H1 (cell line): Measurements from ENCODE around the gene CDKN2A. TPM values are rescaled to one million over a fixed set of nuclear protein-coding genes. Genes with fewer than 3 reads are reported as not detected.

Experiments
- CTCF ChIA-PET: fragments of 300-600 bp; sonication (Branson Sonifier 250); formaldehyde crosslinking; loops from one replicate; lab custom pipeline; 2021; ENCODE audit not compliant: partially characterized antibody; lab: Charles Lee
- POLR2A ChIA-PET: fragments of 300-600 bp; sonication (Branson Sonifier 250); formaldehyde crosslinking; loops from one replicate; lab custom pipeline; 2021; ENCODE audit warnings: inconsistent platforms; ENCODE audit not compliant: partially characterized antibody; lab: Charles Lee
- DNase-seq, 2 experiments: peaks; one replicate each; pipeline versions ENCODE4 v3.0.0 to v3.0.0-alpha.2; 2010 to 2022; ENCODE audit warnings: low spot score in 2 of 2, low read depth in 1 of 2, mixed read lengths in 1 of 2
- FAIRE-seq: peaks from 2 replicates; lab custom pipeline; 2011; peaks lifted over from hg19 to GRCh38; lab: Jason Lieb, UNC
- H2AFZ ChIP-seq: 2 replicates; pipeline ENCODE4 v1.8.1; 2012; ENCODE audit warnings: low read length, inconsistent platforms
- H2AK5ac ChIP-seq: 2 replicates; pipeline ENCODE4 v1.6.1; 2013; ENCODE audit warnings: low read depth, low read length
- H2BK120ac ChIP-seq: replicated peaks from 2 replicates; pipeline ENCODE3; 2013; ENCODE audit warnings: low read depth, low read length, inconsistent platforms
- H2BK12ac ChIP-seq: 2 replicates; pipeline ENCODE4 v1.6.1; 2013; ENCODE audit warnings: low read depth, low read length
- H2BK15ac ChIP-seq: 2 replicates; pipeline ENCODE4 v1.6.1; 2013; ENCODE audit warnings: low read length
- H2BK20ac ChIP-seq: 2 replicates; pipeline ENCODE4 v1.6.1; 2013; ENCODE audit warnings: low read length
- H2BK5ac ChIP-seq: 2 replicates; pipeline ENCODE4 v1.6.1; 2013; ENCODE audit warnings: low read depth, low read length
- H3K14ac ChIP-seq: 2 replicates; pipeline ENCODE4 v1.6.1; 2013; ENCODE audit warnings: inconsistent platforms; ENCODE audit not compliant: insufficient read length
- H3K18ac ChIP-seq: 2 replicates; pipeline ENCODE4 v1.6.1; 2013; ENCODE audit warnings: low read length; ENCODE audit errors: extremely low read depth
- H3K23ac ChIP-seq: 2 replicates; pipeline ENCODE4 v1.6.1; 2013; ENCODE audit warnings: inconsistent platforms; ENCODE audit not compliant: insufficient read length
- H3K23me2 ChIP-seq: 2 replicates; pipeline ENCODE4 v1.6.1; 2013; ENCODE audit warnings: low read depth, low read length
- H3K27ac ChIP-seq: 2 replicates; pipeline ENCODE4 v1.6.1; 2011; ENCODE audit warnings: low read depth, low read length, inconsistent platforms
- H3K27me3 ChIP-seq, 4 experiments: replicated peaks in 1 of 4; 1 replicate in 1 of 4; 2 replicates in 3 of 4; pipeline versions ENCODE4 v1.6.1 to v1.8.1; 2011 to 2013; ENCODE audit warnings: low read length in 3 of 4, mild to moderate bottlenecking in 3 of 4, inconsistent platforms in 2 of 4, mixed read lengths in 2 of 4, moderate library complexity in 1 of 4; ENCODE audit not compliant: control insufficient read depth in 3 of 4, insufficient read depth in 3 of 4; ENCODE audit errors: extremely low read depth in 1 of 4
- H3K36me3 ChIP-seq, 4 experiments: 2 replicates each; pipeline versions ENCODE4 v1.6.1 to v1.8.1; 2011 to 2013; ENCODE audit warnings: mild to moderate bottlenecking in 4 of 4, low read length in 3 of 4, moderate library complexity in 2 of 4, control low read depth in 1 of 4, inconsistent platforms in 1 of 4; ENCODE audit not compliant: insufficient read depth in 4 of 4, control insufficient read depth in 2 of 4
- H3K4ac ChIP-seq: replicated peaks from 2 replicates; pipeline ENCODE3; 2013; ENCODE audit warnings: low read length, low read depth, mixed read lengths, inconsistent platforms; ENCODE audit not compliant: insufficient read length
- H3K4me1 ChIP-seq, 4 experiments: replicated peaks in 1 of 4; 1 replicate in 1 of 4; 2 replicates in 3 of 4; pipeline versions ENCODE4 v1.6.1 to v1.8.1; 2011 to 2013; ENCODE audit warnings: low read length in 3 of 4, inconsistent platforms in 2 of 4, mixed read lengths in 1 of 4; ENCODE audit not compliant: insufficient read depth in 4 of 4, control insufficient read depth in 3 of 4
- H3K4me2 ChIP-seq, 2 experiments: 2 replicates each; pipeline versions ENCODE4 v1.6.1 to v1.8.1; 2011 to 2013; ENCODE audit warnings: low read depth in 2 of 2, low read length in 2 of 2, control low read depth in 1 of 2, inconsistent platforms in 1 of 2, mild to moderate bottlenecking in 1 of 2; ENCODE audit not compliant: insufficient read depth in 1 of 2
- H3K4me3 ChIP-seq, 4 experiments: fragments of 200-600, 300-600 bp in 1 of 4; sonication (generic), shearing (Covaris generic), sonication (Bioruptor Twin) in 1 of 4; 2 replicates each; pipeline versions ENCODE4 v1.5.1 to v1.8.1; 2011 to 2016; ENCODE audit warnings: low read length in 4 of 4, low read depth in 3 of 4, control low read depth in 2 of 4, inconsistent platforms in 2 of 4, mild to moderate bottlenecking in 2 of 4, mixed read lengths in 1 of 4, moderate library complexity in 1 of 4; ENCODE audit not compliant: insufficient read depth in 2 of 4; ENCODE audit errors: extremely low read depth in 1 of 4
- H3K56ac ChIP-seq: replicated peaks from 2 replicates; pipeline ENCODE3; 2013; ENCODE audit warnings: low read depth, mild to moderate bottlenecking, mixed read lengths, low read length, inconsistent platforms; ENCODE audit not compliant: insufficient read length
- H3K79me1 ChIP-seq: 2 replicates; pipeline ENCODE4 v1.6.1; 2013; ENCODE audit warnings: low read depth, low read length, control low read depth
- H3K79me2 ChIP-seq, 2 experiments: 2 replicates each; pipeline versions ENCODE4 v1.6.1 to v1.8.1; 2012 to 2013; ENCODE audit warnings: low read length in 2 of 2, mild to moderate bottlenecking in 2 of 2, inconsistent platforms in 1 of 2; ENCODE audit not compliant: insufficient read depth in 2 of 2, control insufficient read depth in 1 of 2
- H3K9ac ChIP-seq, 4 experiments: replicated peaks in 1 of 4; 1 replicate in 1 of 4; 2 replicates in 3 of 4; pipeline versions ENCODE4 v1.6.1 to v1.8.1; 2011 to 2013; ENCODE audit warnings: low read depth in 3 of 4, low read length in 3 of 4, control low read depth in 2 of 4, mild to moderate bottlenecking in 2 of 4, moderate library complexity in 2 of 4, inconsistent platforms in 1 of 4; ENCODE audit errors: extremely low read depth in 1 of 4
- H3K9me3 ChIP-seq, 2 experiments: 2 replicates each; pipeline versions ENCODE4 v1.6.1 to v1.8.1; 2012 to 2013; ENCODE audit warnings: mild to moderate bottlenecking in 2 of 2, moderate library complexity in 2 of 2, control low read depth in 1 of 2, inconsistent platforms in 1 of 2, low read depth in 1 of 2, low read length in 1 of 2, mixed read lengths in 1 of 2; ENCODE audit not compliant: insufficient read depth in 2 of 2
- H4K20me1 ChIP-seq, 2 experiments: replicated peaks in 1 of 2; 2 replicates each; pipeline versions ENCODE3 to v1.8.1; 2011 to 2013; ENCODE audit warnings: inconsistent platforms in 2 of 2, low read length in 2 of 2, mild to moderate bottlenecking in 1 of 2; ENCODE audit not compliant: insufficient read depth in 2 of 2, control insufficient read depth in 1 of 2
- H4K5ac ChIP-seq: 2 replicates; pipeline ENCODE4 v1.6.1; 2013; ENCODE audit warnings: low read length, low read depth, mixed read lengths, inconsistent platforms; ENCODE audit not compliant: insufficient read length
- H4K8ac ChIP-seq: 2 replicates; pipeline ENCODE4 v1.8.0; 2013; ENCODE audit warnings: mild to moderate bottlenecking, moderate library complexity, low read length, inconsistent platforms; ENCODE audit not compliant: insufficient read depth; ENCODE audit errors: extremely low read depth
- H4K91ac ChIP-seq: replicated peaks from 2 replicates; pipeline ENCODE3; 2013; ENCODE audit warnings: low read length, mixed read lengths, inconsistent platforms; ENCODE audit not compliant: insufficient read length
- BRCA1 ChIP-seq: IDR thresholded peaks from 2 replicates; pipeline ENCODE4 v1.6.1; 2012; ENCODE audit warnings: low read depth, low read length, improper control_type of control experiment
- CBX8 ChIP-seq: fragments of 300-800, 300-1000 bp; sonication (generic); IDR thresholded peaks from 2 replicates; pipeline ENCODE4 v1.7.1; 2016; ENCODE audit warnings: low read depth, low read length, borderline replicate concordance
- EGR1 ChIP-seq: IDR thresholded peaks from 2 replicates; pipeline ENCODE4 v1.6.1; 2011; ENCODE audit warnings: low read depth, low read length, borderline replicate concordance
- RAD21 ChIP-seq, 2 experiments: IDR thresholded peaks in 1 of 2; conservative IDR thresholded peaks in 1 of 2; 2 replicates each; pipeline ENCODE4 v1.6.1; 2011; ENCODE audit warnings: low read depth in 2 of 2, low read length in 2 of 2, improper control_type of control experiment in 1 of 2, inconsistent platforms in 1 of 2, mild to moderate bottlenecking in 1 of 2, moderate library complexity in 1 of 2
- RFX5 ChIP-seq: IDR thresholded peaks from 2 replicates; pipeline ENCODE4 v1.6.1; 2011; ENCODE audit warnings: low read depth, low read length, improper control_type of control experiment, borderline replicate concordance
- SIRT6 ChIP-seq: IDR thresholded peaks from one replicate; pipeline ENCODE4 v1.7.1; 2012; ENCODE audit warnings: low read length, inconsistent platforms
- SP1 ChIP-seq: IDR thresholded peaks from 2 replicates; pipeline ENCODE4 v1.6.1; 2011; ENCODE audit warnings: low read depth, low read length
- WGBS, 2 experiments: shearing (Covaris generic) in 1 of 2; methylation state at CpG; one replicate each; pipeline versions ENCODE4 v1.1.6 to v1.1.7; 2013 to 2015; ENCODE audit warnings: low lambda C conversion rate in 2 of 2, mixed read lengths in 2 of 2, inconsistent platforms in 1 of 2, low coverage in 1 of 2, missing lambda C conversion rate in 1 of 2; ENCODE audit not compliant: insufficient replicate concordance in 2 of 2, insufficient coverage in 1 of 2, insufficient read length in 1 of 2; ENCODE audit errors: extremely low coverage in 1 of 2, missing lambda C conversion rate in 1 of 2; 5-methylcytosine and 5-hydroxymethylcytosine counted together
- polyA plus RNA-seq, 7 experiments: library from polyadenylated mRNA; depleted of rRNA in 3 of 7; stranded (reverse) in 5 of 7; unstranded in 2 of 7; fragments of >200 nt in 5 of 7; fragments of 200-250 nt in 2 of 7; gene quantifications; 1 replicate in 5 of 7; 2 replicates in 1 of 7; 4 replicates in 1 of 7; pipeline versions ENCODE4 v1.2.1 to v1.2.3, GENCODE V29; 2011 to 2013; ENCODE audit warnings: missing spikeins in 2 of 7, mixed read lengths in 2 of 7
- total RNA-seq: library from RNA; stranded (reverse); fragmentation: NEBNext Ultra II Directional; extraction: Animal tissue kit (Norgen Biotek cat#: 25700); gene quantifications from 2 replicates; pipeline ENCODE4 v1.2.1, GENCODE V29; 2021
- TF ChIP-seq, protein P1 (sequence below): IDR thresholded peaks from 2 replicates; pipeline ENCODE4 v1.6.1; 2011; ENCODE audit warnings: low read depth, mild to moderate bottlenecking, low read length; ENCODE audit not compliant: insufficient read depth
- TF ChIP-seq, protein P2 (sequence below): IDR thresholded peaks from 2 replicates; pipeline ENCODE4 v1.6.1; 2012; ENCODE audit warnings: low read length, inconsistent platforms

Gene CDKN2A
- total and polyA plus RNA-seq, 2 of the 8 experiments (the other 6 are each of a cell fraction or from before 2014, with no cell fraction given) = 0.51 to 0.73 TPM

DNA sequence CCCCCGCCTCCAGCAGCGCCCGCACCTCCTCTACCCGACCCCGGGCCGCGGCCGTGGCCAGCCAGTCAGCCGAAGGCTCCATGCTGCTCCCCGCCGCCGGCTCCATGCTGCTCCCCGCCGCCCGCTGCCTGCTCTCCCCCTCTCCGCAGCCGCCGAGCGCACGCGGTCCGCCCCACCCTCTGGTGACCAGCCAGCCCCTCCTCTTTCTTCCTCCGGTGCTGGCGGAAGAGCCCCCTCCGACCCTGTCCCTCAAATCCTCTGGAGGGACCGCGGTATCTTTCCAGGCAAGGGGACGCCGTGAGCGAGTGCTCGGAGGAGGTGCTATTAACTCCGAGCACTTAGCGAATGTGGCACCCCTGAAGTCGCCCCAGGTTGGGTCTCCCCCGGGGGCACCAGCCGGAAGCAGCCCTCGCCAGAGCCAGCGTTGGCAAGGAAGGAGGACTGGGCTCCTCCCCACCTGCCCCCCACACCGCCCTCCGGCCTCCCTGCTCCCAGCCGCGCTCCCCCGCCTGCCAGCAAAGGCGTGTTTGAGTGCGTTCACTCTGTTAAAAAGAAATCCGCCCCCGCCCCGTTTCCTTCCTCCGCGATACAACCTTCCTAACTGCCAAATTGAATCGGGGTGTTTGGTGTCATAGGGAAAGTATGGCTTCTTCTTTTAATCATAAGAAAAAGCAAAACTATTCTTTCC is 19.3 kb downstream of the CDKN2A start:
- no peak overlapping the region for H3K4ac ChIP-seq
- no peak overlapping the region for H3K23ac ChIP-seq
- peaks cover 8% of the 10 kb centered on the region; the same call in 1 of the 2 replicates for H3K23me2 ChIP-seq
- H3K9ac ChIP-seq = no peak overlapping the region
- H4K8ac ChIP-seq = no peak overlapping the region; the same call in 1 of the 2 replicates
- H3K14ac ChIP-seq = no peak overlapping the region
- no peak overlapping the region for H2AFZ ChIP-seq
- H4K5ac ChIP-seq = no peak overlapping the region
- peak overlapping the region; percentile 72 to 78 for H3K4me2 ChIP-seq
- no peaks in the 10 kb centered on the region for H3K9me3 ChIP-seq
- DNase-seq (peak; percentile 81 to 88), FAIRE-seq (no peak)
- H2BK20ac ChIP-seq = no peak overlapping the region
- H3K4me1 ChIP-seq = peaks cover 0 to 16% (median 7%) of the 10 kb centered on the region in 4 experiments; a peak in 6 of 7 replicates
- H2BK12ac ChIP-seq = no peak overlapping the region
- H2BK15ac ChIP-seq = no peak overlapping the region
- no peak overlapping the region for H3K56ac ChIP-seq
- H4K91ac ChIP-seq = no peak overlapping the region
- peaks cover 10 to 16% of the 10 kb centered on the region in 2 experiments for H4K20me1 ChIP-seq
- H3K36me3 ChIP-seq = no peaks in the 10 kb centered on the region
- POLR2A ChIA-PET = no interaction called here
- peaks cover 69 to 97% (median 85%) of the 10 kb centered on the region in 4 experiments for H3K27me3 ChIP-seq
- H3K18ac ChIP-seq = no peak overlapping the region; the same call in 1 of the 2 replicates
- H2BK120ac ChIP-seq = no peak overlapping the region
- H3K79me1 ChIP-seq = no peaks in the 10 kb centered on the region
- H3K27ac ChIP-seq = no peak overlapping the region
- 0% methylated on average over 29 of the region's 51 CpGs; no CpG with 5 or more reads in 1 of the 2 experiments for WGBS, 2 experiments
- no peaks in the 10 kb centered on the region for H3K79me2 ChIP-seq
- H2AK5ac ChIP-seq = no peak overlapping the region
- H3K4me3 ChIP-seq = peak overlapping the region; percentile 29 to 60 (median 42)
- no peak overlapping the region for H2BK5ac ChIP-seq
- CTCF ChIA-PET = interaction anchor here (0.8 to 7.4 kb wide), 5 partner anchors 8 to 162 kb away, joined by 3 to 57 read pairs (median 4); partner anchors contain the start of gene CDKN2B
- TF ChIP-seq SP1 = peak; percentile 58; the same call in 1 of the 2 replicates
- no peak for TF ChIP-seq RFX5
- TF ChIP-seq BRCA1 = no peak
- TF ChIP-seq, protein P1, sequence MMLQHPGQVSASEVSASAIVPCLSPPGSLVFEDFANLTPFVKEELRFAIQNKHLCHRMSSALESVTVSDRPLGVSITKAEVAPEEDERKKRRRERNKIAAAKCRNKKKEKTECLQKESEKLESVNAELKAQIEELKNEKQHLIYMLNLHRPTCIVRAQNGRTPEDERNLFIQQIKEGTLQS = no peak
- TF ChIP-seq RAD21 (IDR thresholded peaks at IDR 0.05 in 1 of 2, conservative IDR thresholded peaks at IDR 0.05 in 1 of 2; ENCODE audit: low read depth in 2 of 2, low read length in 2 of 2) = no peak; a peak in 1 of 4 replicates
- TF ChIP-seq, protein P2, sequence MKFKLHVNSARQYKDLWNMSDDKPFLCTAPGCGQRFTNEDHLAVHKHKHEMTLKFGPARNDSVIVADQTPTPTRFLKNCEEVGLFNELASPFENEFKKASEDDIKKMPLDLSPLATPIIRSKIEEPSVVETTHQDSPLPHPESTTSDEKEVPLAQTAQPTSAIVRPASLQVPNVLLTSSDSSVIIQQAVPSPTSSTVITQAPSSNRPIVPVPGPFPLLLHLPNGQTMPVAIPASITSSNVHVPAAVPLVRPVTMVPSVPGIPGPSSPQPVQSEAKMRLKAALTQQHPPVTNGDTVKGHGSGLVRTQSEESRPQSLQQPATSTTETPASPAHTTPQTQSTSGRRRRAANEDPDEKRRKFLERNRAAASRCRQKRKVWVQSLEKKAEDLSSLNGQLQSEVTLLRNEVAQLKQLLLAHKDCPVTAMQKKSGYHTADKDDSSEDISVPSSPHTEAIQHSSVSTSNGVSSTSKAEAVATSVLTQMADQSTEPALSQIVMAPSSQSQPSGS = no peak
- TF ChIP-seq CBX8 = no peak
- peak; percentile 33 for TF ChIP-seq EGR1
- no peak for TF ChIP-seq SIRT6
